ENCODE measurements around the gene RAD51B.

Gene RAD51B

GRCh38 chr14:68726093-68726695 is 906.6 kb downstream of the RAD51B start:
- DNase-seq = no peak

- DNase-seq = peak; percentile 60
These were observed 907.9 kb downstream of the RAD51B start for GRCh38 chr14:68727315-68728047.

DNA sequence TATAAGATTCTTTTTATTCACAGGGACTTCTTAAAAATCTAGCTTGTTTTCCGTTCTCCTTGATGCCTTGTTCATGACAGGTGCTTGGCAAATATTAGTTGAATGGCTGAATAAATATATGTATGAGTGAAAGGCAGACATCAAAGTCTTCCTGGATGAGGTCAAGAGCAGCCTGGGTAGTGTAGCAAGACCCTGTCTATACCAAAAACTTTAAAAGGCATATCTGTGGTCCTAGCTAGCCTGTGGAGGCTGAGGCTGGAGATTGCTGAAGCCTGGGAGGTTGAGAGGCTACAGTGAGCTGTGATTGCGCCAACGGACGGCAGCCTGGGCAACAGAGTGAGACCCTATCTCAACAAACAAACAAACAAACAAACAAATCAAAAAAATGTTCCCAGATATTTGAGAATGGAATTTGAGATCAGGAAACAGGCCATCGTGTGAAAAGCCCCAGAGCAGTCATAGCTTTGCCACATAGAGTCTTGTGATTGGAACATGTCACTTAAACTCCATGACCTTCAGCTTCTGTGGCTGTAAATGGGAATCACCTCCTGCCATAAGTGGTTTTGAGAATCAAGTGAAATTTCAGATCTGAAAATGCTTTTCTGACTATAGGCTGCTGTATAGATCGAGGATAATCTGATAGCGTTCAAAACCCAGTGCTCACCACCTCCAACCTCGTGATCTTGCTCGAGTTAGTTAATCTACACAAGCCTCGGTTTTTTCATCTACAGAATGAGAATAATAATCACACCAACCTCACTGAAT is 908.9 kb downstream of the RAD51B start:
- no peak for DNase-seq

- no peak for DNase-seq
These were observed 910.0 kb downstream of the RAD51B start for GRCh38 chr14:68729556-68729955.

- DNase-seq = no peak
These were observed 910.8 kb downstream of the RAD51B start for GRCh38 chr14:68730348-68730747.

DNA sequence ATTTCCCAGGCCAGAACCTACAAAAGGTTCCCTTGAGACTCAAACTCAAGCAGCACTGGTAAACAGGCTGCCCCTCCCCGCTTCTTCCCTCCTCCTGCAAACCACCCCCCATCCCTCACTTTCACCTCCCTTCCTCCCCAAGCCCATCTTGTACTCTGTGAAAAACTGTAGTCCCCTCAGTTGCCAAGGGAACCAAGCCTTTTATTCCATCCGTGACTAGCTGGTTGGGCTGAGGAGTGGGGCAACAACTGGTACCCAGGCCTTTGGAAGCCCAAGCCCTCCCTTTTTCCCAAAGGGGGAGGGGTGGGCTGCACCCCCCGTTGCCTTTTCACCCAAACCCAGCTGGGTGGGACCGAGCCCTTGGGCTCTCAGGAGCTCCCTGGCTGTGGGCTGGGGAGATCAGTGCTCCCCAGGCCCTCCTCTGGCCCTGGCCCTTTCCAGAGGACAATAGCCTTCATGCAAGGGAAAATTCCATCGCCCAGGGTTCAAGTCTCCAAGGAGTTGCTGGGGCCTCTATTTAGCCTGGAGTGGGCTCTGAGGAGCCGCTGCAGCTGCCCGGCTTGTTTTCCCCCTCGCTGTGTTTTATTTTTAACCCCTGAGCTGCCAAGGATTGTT is 911.3 kb downstream of the RAD51B start:
- DNase-seq = no peak

- peak; percentile 36 for DNase-seq
These were observed 913.7 kb downstream of the RAD51B start for GRCh38 chr14:68733086-68733914.

DNA sequence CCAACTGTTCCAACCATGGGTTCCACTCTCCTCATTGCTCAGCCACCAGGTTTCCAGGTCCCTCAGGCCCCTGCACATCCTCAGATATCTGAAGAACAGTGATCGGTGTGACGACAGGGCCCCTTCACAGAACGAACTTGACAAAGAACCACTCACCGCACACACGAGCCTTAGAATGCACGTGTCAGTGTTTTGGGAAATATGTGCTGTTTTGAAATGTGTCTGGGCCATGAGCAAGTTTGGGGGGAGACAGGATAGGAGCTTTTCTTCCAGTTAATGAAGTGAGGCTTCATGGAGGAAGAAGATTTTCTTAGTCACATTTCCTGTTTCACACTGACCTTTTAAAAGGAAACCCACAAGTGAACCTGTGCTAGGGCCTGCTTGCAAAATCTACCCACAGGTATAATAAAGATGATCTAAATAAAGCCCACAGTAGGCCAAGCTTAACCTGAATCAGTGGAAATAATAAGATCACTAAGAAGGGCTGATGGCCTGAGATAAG is 914.7 kb downstream of the RAD51B start:
- no peak for DNase-seq

GRCh38 chr14:68735856-68736255 is 916.3 kb downstream of the RAD51B start:
- no peak for DNase-seq

DNA sequence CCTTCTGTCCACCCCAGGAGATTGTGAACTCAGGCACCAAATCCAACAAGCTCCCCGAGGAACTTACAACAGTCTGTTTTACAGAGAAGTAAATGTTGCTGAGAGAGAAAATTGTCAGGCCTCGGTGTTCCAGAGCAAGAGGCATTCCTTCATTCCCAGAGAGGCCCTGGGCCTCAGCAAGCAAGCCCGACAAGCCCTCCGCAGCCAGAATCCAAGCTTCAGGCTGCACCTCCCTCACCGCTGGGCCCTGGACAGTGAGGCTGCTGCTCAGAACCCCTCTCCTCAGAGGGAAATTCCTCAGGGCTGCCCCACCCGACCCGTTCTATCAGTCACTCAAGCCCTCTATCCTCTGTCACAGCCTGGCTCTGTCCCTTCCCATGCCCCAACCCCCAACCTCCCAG is 916.9 kb downstream of the RAD51B start:
- peak; percentile 70 for DNase-seq

DNA sequence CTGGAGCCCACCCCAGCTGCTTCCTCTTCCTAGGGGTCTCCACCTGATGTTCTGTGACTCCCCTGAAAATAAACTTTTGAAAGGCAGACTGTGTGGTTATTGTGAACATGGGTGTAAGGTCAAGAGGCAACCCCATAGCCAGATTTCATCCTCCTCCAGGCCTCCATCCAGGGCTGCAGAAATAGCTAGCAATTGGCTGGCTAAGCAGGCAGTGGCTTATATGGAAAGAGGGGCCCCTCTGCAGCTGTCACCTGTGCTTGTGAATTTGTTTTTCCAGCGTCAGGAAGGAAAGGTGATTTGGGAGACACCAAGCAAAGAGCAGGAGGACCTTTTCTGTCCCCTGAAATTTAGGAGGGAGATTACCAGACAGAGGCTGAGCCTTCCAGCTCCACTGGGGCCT is 917.5 kb downstream of the RAD51B start:
- no peak for DNase-seq

GRCh38 chr14:68738559-68738958 is 919.0 kb downstream of the RAD51B start:
- no peak for DNase-seq

DNA sequence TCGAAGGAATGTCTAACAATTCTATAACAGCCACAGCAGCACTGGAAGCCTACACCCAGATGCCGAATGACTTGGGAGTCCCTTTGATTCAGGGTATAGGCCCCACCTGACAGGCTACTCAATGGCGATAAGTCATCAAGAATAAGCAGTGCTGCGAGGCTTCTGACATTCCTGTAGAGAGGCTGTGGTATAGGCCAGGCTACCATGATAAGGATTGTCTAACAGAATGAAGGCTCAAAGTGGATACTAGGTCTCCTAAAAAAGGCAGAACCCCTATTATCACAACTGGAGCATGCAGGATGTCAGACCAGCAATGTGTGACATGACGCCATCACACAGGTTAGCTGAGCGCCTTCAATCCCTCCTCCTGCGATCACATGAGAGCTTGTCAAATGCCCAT is 920.1 kb downstream of the RAD51B start:
- no peak for DNase-seq

DNA sequence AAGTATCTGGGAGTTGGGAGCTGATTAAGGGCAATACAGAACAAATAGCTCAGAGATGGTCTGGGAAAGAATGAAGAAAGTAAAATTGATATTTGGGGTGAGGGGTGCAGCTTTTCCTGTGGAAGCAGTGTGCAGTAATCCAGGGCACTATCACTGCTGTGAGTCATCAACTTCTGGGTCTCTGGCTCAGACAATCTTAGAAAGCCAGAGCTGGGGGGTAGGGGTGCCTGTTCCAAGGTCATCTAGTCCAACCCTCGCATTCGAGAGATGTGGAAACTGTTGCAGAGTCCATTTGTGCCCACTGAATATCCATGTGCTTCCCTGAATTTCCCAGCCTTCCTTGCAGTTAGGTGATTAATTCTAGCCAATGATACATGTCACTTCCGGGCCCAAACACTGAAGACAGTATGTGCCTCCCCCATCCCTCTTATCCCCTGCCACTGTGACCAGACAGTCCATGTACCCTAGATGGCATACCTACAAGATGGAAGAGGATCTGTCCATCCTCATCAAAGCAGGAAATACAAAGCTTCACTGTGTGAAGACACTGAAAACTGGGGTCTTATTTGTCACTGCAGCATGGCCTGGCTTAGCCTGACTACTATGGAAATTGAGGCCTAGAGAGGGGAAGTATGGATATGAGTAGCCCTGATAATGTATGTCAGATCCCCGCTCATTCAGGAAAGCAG is 921.4 kb downstream of the RAD51B start:
- DNase-seq = no peak

GRCh38 chr14:68741477-68741791 is 921.9 kb downstream of the RAD51B start:
- DNase-seq = no peak

DNA sequence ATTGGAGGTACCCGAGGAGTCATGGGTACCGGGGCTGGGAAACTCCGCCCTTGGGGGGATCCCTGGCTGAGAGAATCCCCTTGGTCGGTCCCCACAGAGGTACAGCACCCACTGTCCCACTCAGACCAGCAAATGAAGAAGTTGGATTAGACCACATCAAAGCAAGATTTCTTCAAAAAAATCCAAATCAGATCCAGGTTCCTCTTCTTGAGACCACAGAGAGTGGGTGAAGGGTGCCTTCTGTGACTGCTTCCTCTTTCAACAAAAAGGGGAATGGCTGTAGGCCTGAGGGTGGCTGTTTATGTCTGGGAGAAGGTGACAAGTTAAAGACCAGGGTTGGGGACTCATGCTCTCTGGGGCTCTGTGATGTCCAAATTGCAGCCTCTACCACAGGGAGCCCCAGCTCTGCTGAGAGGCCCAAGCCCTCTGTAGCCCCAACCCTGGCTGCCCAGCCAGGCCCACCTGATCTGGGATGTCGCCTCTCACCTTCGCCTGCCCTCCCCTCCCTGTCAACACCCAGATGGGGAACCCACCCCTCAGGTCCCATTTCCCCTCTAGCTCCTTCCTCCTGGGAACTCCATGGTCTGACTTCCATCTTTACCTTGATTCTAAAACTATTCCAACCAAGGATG is 922.4 kb downstream of the RAD51B start:
- DNase-seq = no peak

DNA sequence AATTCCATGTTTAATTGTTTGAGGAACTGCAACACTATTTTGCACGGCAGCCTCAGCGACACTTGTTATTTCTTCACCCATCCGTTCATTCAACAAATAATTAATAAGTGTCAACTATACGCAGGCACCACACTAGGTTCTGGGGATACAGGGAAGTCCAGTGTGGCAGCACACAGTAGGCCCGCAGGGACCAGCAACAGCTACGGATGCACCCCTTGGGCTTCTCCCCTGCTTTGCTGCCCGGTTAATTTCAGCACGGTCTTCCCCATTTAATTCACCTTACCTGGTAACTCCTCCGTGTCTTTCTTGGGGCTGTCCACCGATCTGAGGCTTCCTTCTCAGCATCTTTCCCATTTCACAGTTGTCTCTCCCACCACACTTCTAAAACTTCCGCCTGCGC is 925.0 kb downstream of the RAD51B start:
- no peak for DNase-seq

DNA sequence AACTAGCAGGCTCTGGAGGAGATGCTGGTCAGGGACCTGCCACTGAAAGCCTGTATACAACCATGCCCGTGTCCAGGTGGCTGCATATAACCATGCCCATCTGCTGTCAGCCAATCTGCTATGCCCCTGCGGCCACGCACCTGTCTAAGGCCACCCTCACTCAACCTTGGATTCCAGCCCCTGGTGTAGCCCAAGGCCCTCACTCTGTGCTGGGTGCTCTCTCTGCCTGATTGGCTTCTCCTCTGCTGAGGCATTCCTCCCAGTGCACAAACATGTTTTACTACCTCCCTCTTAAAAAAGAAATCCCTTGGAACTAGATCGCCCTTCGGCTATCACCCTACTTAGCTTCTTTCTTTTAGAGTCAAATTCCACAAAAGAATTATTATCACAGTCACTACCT is 927.8 kb downstream of the RAD51B start:
- no peak for DNase-seq

- DNase-seq = no peak
These were observed 928.7 kb downstream of the RAD51B start for GRCh38 chr14:68748260-68748659.

- DNase-seq = no peak
These were observed 929.1 kb downstream of the RAD51B start for GRCh38 chr14:68748691-68749090.

All from femur (tissue), 1 donor.